ENCODE data around the gene FHL1. TPM values are rescaled to one million over a fixed set of nuclear protein-coding genes. Genes with fewer than 3 reads are reported as not detected.

The FHL1 gene
- total and polyA plus RNA-seq, 2 donors (not counting 3 experiments of a cell fraction or from before 2014, with no cell fraction given): 50.6 to 59.4 TPM

GRCh38 chrX:136200466-136200865, 53.1 kb downstream of the FHL1 start:
- Histone ChIP-seq H3K9me3 (replicated peaks; ENCODE audit: control insufficient read depth, insufficient read depth, low read length) (no peaks in the 10 kb centered on the region), H3K4me3 (replicated peaks in 1 of 3; ENCODE audit: insufficient read depth in 1 of 3, low read depth in 1 of 3, low read length in 3 of 3) (no peak overlapping the region), H3K79me2 (ENCODE audit: control insufficient read depth, insufficient read depth, low read length) (no peaks in the 10 kb centered on the region), H3K4me1 (ENCODE audit: control insufficient read depth, extremely low read depth, insufficient read depth, low read length) (peaks cover 13% of the 10 kb centered on the region), H3K36me3 (ENCODE audit: control insufficient read depth in 2 of 2, extremely low read depth in 1 of 2, insufficient read depth in 2 of 2, low read length in 2 of 2) (no peaks in the 10 kb centered on the region), H3K27ac (ENCODE audit: insufficient read depth, low read depth, low read length) (no peak overlapping the region), H4K20me1 (replicated peaks; ENCODE audit: control insufficient read depth, extremely low read depth, insufficient read depth, low read length) (no peaks in the 10 kb centered on the region), H3K9me1 (replicated peaks; ENCODE audit: control insufficient read depth, extremely low read depth, insufficient read depth, low read length) (no peaks in the 10 kb centered on the region), H3K4me2 (ENCODE audit: insufficient read depth, low read length) (no peak overlapping the region), H3K27me3 (ENCODE audit: control insufficient read depth in 2 of 2, insufficient read depth in 2 of 2, low read length in 2 of 2) (no peaks in the 10 kb centered on the region), H3K9ac (replicated peaks; ENCODE audit: extremely low read depth, insufficient read depth, low read length) (no peak overlapping the region), H2AFZ (ENCODE audit: low read depth, low read length) (no peak overlapping the region)
- ChIA-PET CTCF (interaction anchor here (1.0 to 3.0 kb wide), 10 partner anchors 9 to 172 kb away, joined by 3 to 19 read pairs (median 7); no protein-coding TSS in a partner anchor), POLR2A (no interaction called here)
- dilution Hi-C loops (cut with MboI; ENCODE audit: extremely low pct_ligation_motif_present, low sequenced_read_pairs): no loop called here
- FAIRE-seq: peak; percentile 76
- TF ChIP-seq JUN (IDR thresholded peaks at IDR 0.05; ENCODE audit: borderline replicate concordance, insufficient read depth, insufficient read length, low read depth): no peak
- TF ChIP-seq, protein P1, sequence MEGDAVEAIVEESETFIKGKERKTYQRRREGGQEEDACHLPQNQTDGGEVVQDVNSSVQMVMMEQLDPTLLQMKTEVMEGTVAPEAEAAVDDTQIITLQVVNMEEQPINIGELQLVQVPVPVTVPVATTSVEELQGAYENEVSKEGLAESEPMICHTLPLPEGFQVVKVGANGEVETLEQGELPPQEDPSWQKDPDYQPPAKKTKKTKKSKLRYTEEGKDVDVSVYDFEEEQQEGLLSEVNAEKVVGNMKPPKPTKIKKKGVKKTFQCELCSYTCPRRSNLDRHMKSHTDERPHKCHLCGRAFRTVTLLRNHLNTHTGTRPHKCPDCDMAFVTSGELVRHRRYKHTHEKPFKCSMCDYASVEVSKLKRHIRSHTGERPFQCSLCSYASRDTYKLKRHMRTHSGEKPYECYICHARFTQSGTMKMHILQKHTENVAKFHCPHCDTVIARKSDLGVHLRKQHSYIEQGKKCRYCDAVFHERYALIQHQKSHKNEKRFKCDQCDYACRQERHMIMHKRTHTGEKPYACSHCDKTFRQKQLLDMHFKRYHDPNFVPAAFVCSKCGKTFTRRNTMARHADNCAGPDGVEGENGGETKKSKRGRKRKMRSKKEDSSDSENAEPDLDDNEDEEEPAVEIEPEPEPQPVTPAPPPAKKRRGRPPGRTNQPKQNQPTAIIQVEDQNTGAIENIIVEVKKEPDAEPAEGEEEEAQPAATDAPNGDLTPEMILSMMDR (IDR thresholded peaks at IDR 0.05; ENCODE audit: extremely low read depth in 1 of 2, insufficient read depth in 1 of 2, low read depth in 1 of 2, low read length in 2 of 2): peak; percentile 18 to 34
- no peak for TF ChIP-seq EZH2 (IDR thresholded peaks at IDR 0.05; ENCODE audit: borderline replicate concordance, low read depth, low read length, severe bottlenecking)
- no TSS peak for BruUV-seq (replicated peaks)
- intact Hi-C loops (cut with micrococcal nuclease): loop anchor here (1.0 kb wide), 2 partner anchors 30 to 172 kb away; no protein-coding TSS in a partner anchor
- DNase-seq (ENCODE audit: low read depth, low spot score): peak; percentile 45

DNA sequence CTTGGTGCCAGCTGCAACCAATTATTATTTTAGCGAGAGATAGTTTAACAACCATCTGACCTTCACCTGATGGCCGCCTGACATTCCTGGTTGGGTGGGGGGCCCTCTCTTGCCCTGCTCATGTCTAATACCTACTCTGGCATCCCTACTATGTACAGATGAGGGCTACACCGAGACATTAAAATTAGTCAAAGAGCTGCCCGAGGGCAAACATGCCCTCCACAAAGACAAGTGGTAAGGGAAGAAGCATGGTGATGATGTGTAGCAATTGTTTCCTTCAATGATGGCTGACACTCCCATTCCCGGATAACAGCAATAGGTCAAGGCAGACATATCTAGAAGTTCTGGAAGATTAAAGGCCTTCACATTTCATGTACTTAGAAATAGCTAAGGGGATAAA, 54.3 kb downstream of the FHL1 start:
- no peaks in the 10 kb centered on the region for H3K36me3 ChIP-seq (ENCODE audit: control insufficient read depth in 2 of 2, extremely low read depth in 1 of 2, insufficient read depth in 2 of 2, low read length in 2 of 2)
- H4K20me1 ChIP-seq (replicated peaks; ENCODE audit: control insufficient read depth, extremely low read depth, insufficient read depth, low read length): no peaks in the 10 kb centered on the region
- no peaks in the 10 kb centered on the region for H3K79me2 ChIP-seq (ENCODE audit: control insufficient read depth, insufficient read depth, low read length)
- ChIA-PET CTCF (interaction anchor here (1.0 to 4.2 kb wide), 4 partner anchors 10 to 173 kb away, joined by 3 to 30 read pairs (median 4); no protein-coding TSS in a partner anchor), POLR2A (no interaction called here)
- peaks cover 13% of the 10 kb centered on the region for H3K4me1 ChIP-seq (ENCODE audit: control insufficient read depth, extremely low read depth, insufficient read depth, low read length)
- no peak overlapping the region for H3K4me2 ChIP-seq (ENCODE audit: insufficient read depth, low read length)
- TF ChIP-seq JUN (IDR thresholded peaks at IDR 0.05; ENCODE audit: borderline replicate concordance, insufficient read depth, insufficient read length, low read depth): no peak
- no peak for TF ChIP-seq GATA2 (IDR thresholded peaks at IDR 0.05; ENCODE audit: insufficient read depth, insufficient read length, low read depth, low read length)
- TF ChIP-seq MYC (IDR thresholded peaks at IDR 0.05; ENCODE audit: low read depth, low read length): no peak
- TF ChIP-seq, protein P1 (IDR thresholded peaks at IDR 0.05; ENCODE audit: extremely low read depth in 1 of 2, insufficient read depth in 1 of 2, low read depth in 1 of 2, low read length in 2 of 2): no peak
- TF ChIP-seq FOS (IDR thresholded peaks at IDR 0.05; ENCODE audit: borderline replicate concordance, insufficient read depth, low read length): no peak
- no peak for TF ChIP-seq POLR2AphosphoS5 (IDR thresholded peaks at IDR 0.05; ENCODE audit: insufficient read depth, low read depth, low read length)
- no peak for TF ChIP-seq MAX (IDR thresholded peaks at IDR 0.05; ENCODE audit: insufficient read depth, insufficient read length)
- no peak for TF ChIP-seq POLR2A (IDR thresholded peaks at IDR 0.05; ENCODE audit: low read depth, low read length)
- TF ChIP-seq EZH2 (IDR thresholded peaks at IDR 0.05; ENCODE audit: borderline replicate concordance, low read depth, low read length, severe bottlenecking): no peak
- dilution Hi-C loops (cut with MboI; ENCODE audit: extremely low pct_ligation_motif_present, low sequenced_read_pairs) (no loop called here), intact Hi-C loops (cut with micrococcal nuclease) (no loop called here)
- no peaks in the 10 kb centered on the region for H3K27me3 ChIP-seq (ENCODE audit: control insufficient read depth in 2 of 2, insufficient read depth in 2 of 2, low read length in 2 of 2)
- DNase-seq (ENCODE audit: low read depth, low spot score) (no peak), FAIRE-seq (no peak)
- no peak overlapping the region for H3K4me3 ChIP-seq (replicated peaks in 1 of 3; ENCODE audit: insufficient read depth in 1 of 3, low read depth in 1 of 3, low read length in 3 of 3)
- H3K27ac ChIP-seq (ENCODE audit: insufficient read depth, low read depth, low read length): no peak overlapping the region
- no TSS peak for BruUV-seq (replicated peaks)
- H3K9ac ChIP-seq (replicated peaks; ENCODE audit: extremely low read depth, insufficient read depth, low read length): no peak overlapping the region
- no peak overlapping the region for H2AFZ ChIP-seq (ENCODE audit: low read depth, low read length)
- H3K9me1 ChIP-seq (replicated peaks; ENCODE audit: control insufficient read depth, extremely low read depth, insufficient read depth, low read length): no peaks in the 10 kb centered on the region
- H3K9me3 ChIP-seq (replicated peaks; ENCODE audit: control insufficient read depth, insufficient read depth, low read length): no peaks in the 10 kb centered on the region
